ENCODE data around the gene NBEA. TPM values are rescaled to one million over a fixed set of nuclear protein-coding genes. Genes with fewer than 3 reads are reported as not detected.
"Not testable (repeated sequence)": the region's sequence is repeated elsewhere in the genome, so short reads cannot be mapped to it uniquely, and the experiment has no call there.

The NBEA gene
- total RNA-seq, 1 donor from 2014 or later = 6.1 TPM

- DNase-seq (ENCODE audit: low read depth) = no peak
- TF ChIP-seq, protein P1, sequence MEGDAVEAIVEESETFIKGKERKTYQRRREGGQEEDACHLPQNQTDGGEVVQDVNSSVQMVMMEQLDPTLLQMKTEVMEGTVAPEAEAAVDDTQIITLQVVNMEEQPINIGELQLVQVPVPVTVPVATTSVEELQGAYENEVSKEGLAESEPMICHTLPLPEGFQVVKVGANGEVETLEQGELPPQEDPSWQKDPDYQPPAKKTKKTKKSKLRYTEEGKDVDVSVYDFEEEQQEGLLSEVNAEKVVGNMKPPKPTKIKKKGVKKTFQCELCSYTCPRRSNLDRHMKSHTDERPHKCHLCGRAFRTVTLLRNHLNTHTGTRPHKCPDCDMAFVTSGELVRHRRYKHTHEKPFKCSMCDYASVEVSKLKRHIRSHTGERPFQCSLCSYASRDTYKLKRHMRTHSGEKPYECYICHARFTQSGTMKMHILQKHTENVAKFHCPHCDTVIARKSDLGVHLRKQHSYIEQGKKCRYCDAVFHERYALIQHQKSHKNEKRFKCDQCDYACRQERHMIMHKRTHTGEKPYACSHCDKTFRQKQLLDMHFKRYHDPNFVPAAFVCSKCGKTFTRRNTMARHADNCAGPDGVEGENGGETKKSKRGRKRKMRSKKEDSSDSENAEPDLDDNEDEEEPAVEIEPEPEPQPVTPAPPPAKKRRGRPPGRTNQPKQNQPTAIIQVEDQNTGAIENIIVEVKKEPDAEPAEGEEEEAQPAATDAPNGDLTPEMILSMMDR (IDR thresholded peaks at IDR 0.05; ENCODE audit: insufficient read depth, low read length, poor library complexity, severe bottlenecking) = no peak
These were observed 46.3 kb downstream of the NBEA start for GRCh38 chr13:34988330-34988791.

GRCh38 chr13:34990399-34991214 lies 48.5 kb downstream of the NBEA start:
- TF ChIP-seq, protein P1 (IDR thresholded peaks at IDR 0.05; ENCODE audit: insufficient read depth, low read length, poor library complexity, severe bottlenecking) = no peak
- H3K4me3 ChIP-seq (ENCODE audit: low read depth, low read length) = no peak overlapping the region
- H3K36me3 ChIP-seq (ENCODE audit: control insufficient read depth, insufficient read depth, low read length) = no peaks in the 10 kb centered on the region
- no peaks in the 10 kb centered on the region for H3K27me3 ChIP-seq (ENCODE audit: control insufficient read depth, insufficient read depth, low read length)
- no peak for DNase-seq (ENCODE audit: low read depth)

More at GRCh38 chr13:34988330-34988791, 46.3 kb downstream of the NBEA start:
- no peaks in the 10 kb centered on the region for H3K36me3 ChIP-seq (ENCODE audit: control insufficient read depth, insufficient read depth, low read length)
- H3K27me3 ChIP-seq (ENCODE audit: control insufficient read depth, insufficient read depth, low read length) = no peaks in the 10 kb centered on the region
- no peak overlapping the region for H3K4me3 ChIP-seq (ENCODE audit: low read depth, low read length)

DNA sequence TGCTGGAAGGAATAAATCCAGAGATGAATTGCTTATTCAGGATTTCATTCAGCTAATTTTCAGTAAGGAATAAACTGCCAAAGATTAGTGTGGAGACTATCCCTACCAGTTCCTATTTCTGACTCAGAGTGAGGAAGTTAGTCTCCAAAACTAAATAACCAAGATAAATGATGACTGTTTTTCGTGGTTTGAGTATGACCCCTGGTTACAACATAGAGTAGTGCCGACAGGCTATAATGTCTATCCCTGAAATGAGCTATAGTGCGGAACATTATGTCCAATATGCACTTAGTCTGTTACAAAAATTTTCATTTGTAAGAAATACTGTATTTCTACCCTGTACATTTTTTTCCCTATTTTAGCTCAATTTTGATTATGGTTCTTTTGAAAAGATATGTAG lies 51.4 kb downstream of the NBEA start:
- TF ChIP-seq, protein P1 (IDR thresholded peaks at IDR 0.05; ENCODE audit: insufficient read depth, low read length, poor library complexity, severe bottlenecking) = no peak
- no peak overlapping the region for H3K4me3 ChIP-seq (ENCODE audit: low read depth, low read length)
- DNase-seq (ENCODE audit: low read depth) = no peak
- H3K27me3 ChIP-seq (ENCODE audit: control insufficient read depth, insufficient read depth, low read length) = no peaks in the 10 kb centered on the region
- H3K36me3 ChIP-seq (ENCODE audit: control insufficient read depth, insufficient read depth, low read length) = no peaks in the 10 kb centered on the region

- H3K27me3 ChIP-seq (ENCODE audit: control insufficient read depth, insufficient read depth, low read length); DNase-seq (ENCODE audit: low read depth); H3K36me3 ChIP-seq (ENCODE audit: control insufficient read depth, insufficient read depth, low read length); H3K4me3 ChIP-seq (ENCODE audit: low read depth, low read length): not testable (repeated sequence)
These were observed 61.7 kb downstream of the NBEA start for GRCh38 chr13:35003734-35004133.

DNA sequence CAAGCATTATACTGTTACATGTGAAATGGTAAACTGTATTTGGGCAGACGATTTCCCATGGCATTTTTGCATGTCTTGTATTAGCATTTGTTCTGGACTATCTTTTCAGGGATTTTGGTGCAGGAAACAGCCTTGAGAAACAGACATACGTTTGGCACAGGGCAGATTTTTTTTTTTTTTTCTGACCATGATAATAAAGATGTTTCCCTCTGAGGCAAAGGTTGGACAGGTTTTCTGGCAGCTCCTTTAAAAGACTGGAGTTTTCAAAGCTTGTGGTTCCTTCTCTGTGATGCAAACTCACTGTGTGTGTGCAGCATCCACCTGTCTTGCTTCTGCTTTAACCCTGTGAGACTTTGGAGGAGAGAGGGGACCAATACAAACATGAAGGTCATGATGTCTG lies 63.0 kb downstream of the NBEA start:
- Histone ChIP-seq H3K27me3 (ENCODE audit: control insufficient read depth, insufficient read depth, low read length) (no peaks in the 10 kb centered on the region), H3K36me3 (ENCODE audit: control insufficient read depth, insufficient read depth, low read length) (no peaks in the 10 kb centered on the region), H3K4me3 (ENCODE audit: low read depth, low read length) (no peak overlapping the region)
- no peak for DNase-seq (ENCODE audit: low read depth)
- TF ChIP-seq, protein P1 (IDR thresholded peaks at IDR 0.05; ENCODE audit: insufficient read depth, low read length, poor library complexity, severe bottlenecking) = no peak

DNA sequence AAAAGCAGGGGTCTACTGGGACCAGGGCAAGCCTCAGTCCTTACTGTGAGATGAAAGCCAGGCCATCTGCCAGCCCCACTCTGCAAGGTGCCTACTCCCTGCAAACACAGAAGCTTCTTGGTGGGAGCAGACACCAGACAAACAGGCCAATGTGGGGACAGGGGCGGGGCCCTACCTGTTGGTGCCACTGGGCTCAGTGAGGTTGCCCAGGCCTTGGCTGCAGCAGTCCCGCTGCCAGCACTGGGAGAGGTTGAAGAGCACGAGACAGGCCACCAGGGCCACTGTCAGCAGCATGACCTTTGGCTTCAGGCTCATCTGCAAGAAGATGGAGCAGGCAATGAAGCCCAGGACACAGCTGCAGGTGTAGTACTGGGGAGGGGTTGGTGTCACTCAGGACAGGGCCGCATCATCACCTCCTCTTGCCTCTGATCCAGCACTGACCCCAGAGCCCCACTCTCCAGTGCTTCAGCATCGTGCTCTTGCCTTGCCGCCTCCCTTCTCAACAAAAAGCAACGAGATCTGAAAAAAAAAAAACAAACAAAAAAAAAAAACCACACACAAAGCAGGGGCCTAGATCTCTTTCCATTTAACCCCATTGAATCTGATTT lies 72.6 kb downstream of the NBEA start:
- TF ChIP-seq, protein P1 (IDR thresholded peaks at IDR 0.05; ENCODE audit: insufficient read depth, low read length, poor library complexity, severe bottlenecking) = no peak

More for the DNA sequence above, 72.6 kb downstream of the NBEA start:
- Histone ChIP-seq H3K27me3 (ENCODE audit: control insufficient read depth, insufficient read depth, low read length) (no peaks in the 10 kb centered on the region), H3K36me3 (ENCODE audit: control insufficient read depth, insufficient read depth, low read length) (no peaks in the 10 kb centered on the region), H3K4me3 (ENCODE audit: low read depth, low read length) (no peak overlapping the region)
- no peak for DNase-seq (ENCODE audit: low read depth)

Measured in kidney epithelial cell (primary cell).